Astrocyte (in vitro differentiated cells and primary cell): ENCODE data around the gene PPIF. TPM values are rescaled to one million over a fixed set of nuclear protein-coding genes. Genes with fewer than 3 reads are reported as not detected.

ENCODE experiments used
- DNase-seq: peaks from one replicate; pipeline ENCODE4 v3.0.0-alpha.2; 2010; ENCODE audit warnings: low read depth
- FAIRE-seq: peaks from 2 replicates; lab custom pipeline; 2011; peaks lifted over from hg19 to GRCh38; lab: Jason Lieb, UNC
- H2AFZ ChIP-seq: 2 replicates; pipeline ENCODE4 v1.6.0; 2012; ENCODE audit warnings: low read depth, low read length, inconsistent platforms
- H3K27ac ChIP-seq: 2 replicates; pipeline ENCODE4 v1.5.1; 2011; ENCODE audit warnings: low read depth, low read length, inconsistent platforms
- H3K27me3 ChIP-seq: 2 replicates; pipeline ENCODE4 v1.6.0; 2011; ENCODE audit warnings: low read length, inconsistent platforms; ENCODE audit not compliant: insufficient read depth
- H3K36me3 ChIP-seq: 2 replicates; pipeline ENCODE4 v1.5.1; 2011; ENCODE audit warnings: low read length, inconsistent platforms; ENCODE audit not compliant: insufficient read depth
- H3K4me1 ChIP-seq: 2 replicates; pipeline ENCODE4 v1.5.1; 2011; ENCODE audit warnings: low read length, inconsistent platforms; ENCODE audit not compliant: insufficient read depth
- H3K4me2 ChIP-seq: 2 replicates; pipeline ENCODE4 v1.6.0; 2012; ENCODE audit warnings: low read length, inconsistent platforms
- H3K4me3 ChIP-seq: 2 replicates; pipeline ENCODE4 v1.5.1; 2011; ENCODE audit warnings: low read depth, mild to moderate bottlenecking, low read length, inconsistent platforms; ENCODE audit not compliant: insufficient read depth
- H3K79me2 ChIP-seq: 2 replicates; pipeline ENCODE4 v1.6.0; 2012; ENCODE audit warnings: mild to moderate bottlenecking, low read length, inconsistent platforms; ENCODE audit not compliant: insufficient read depth
- H3K9ac ChIP-seq: 2 replicates; pipeline ENCODE4 v1.6.0; 2012; ENCODE audit warnings: mild to moderate bottlenecking, low read length, inconsistent platforms
- H3K9me3 ChIP-seq: 2 replicates; pipeline ENCODE4 v1.5.1; 2012; ENCODE audit warnings: low read depth, mild to moderate bottlenecking, low read length, inconsistent platforms; ENCODE audit not compliant: insufficient read depth
- H4K20me1 ChIP-seq: 2 replicates; pipeline ENCODE4 v1.6.0; 2012; ENCODE audit warnings: low read length, inconsistent platforms; ENCODE audit not compliant: insufficient read depth
- H3K27ac Mint-ChIP-seq: one replicate; pipeline ENCODE4 v1.8.0; 2021; ENCODE audit warnings: mild to moderate bottlenecking, mixed read lengths; ENCODE audit not compliant: unreplicated experiment
- H3K27me3 Mint-ChIP-seq: one replicate; pipeline ENCODE4 v1.8.0; 2021; ENCODE audit warnings: low read depth, mixed read lengths; ENCODE audit not compliant: unreplicated experiment
- H3K36me3 Mint-ChIP-seq: one replicate; pipeline ENCODE4 v1.8.0; 2021; ENCODE audit warnings: low read depth, mixed read lengths; ENCODE audit not compliant: unreplicated experiment
- H3K4me1 Mint-ChIP-seq: one replicate; pipeline ENCODE4 v1.8.0; 2021; ENCODE audit warnings: low read depth, mixed read lengths; ENCODE audit not compliant: unreplicated experiment
- H3K4me3 Mint-ChIP-seq: one replicate; pipeline ENCODE4 v1.8.0; 2021; ENCODE audit warnings: mild to moderate bottlenecking, moderate library complexity, mixed read lengths; ENCODE audit not compliant: unreplicated experiment
- H3K9me3 Mint-ChIP-seq: one replicate; pipeline ENCODE4 v1.8.0; 2021; ENCODE audit warnings: mild to moderate bottlenecking, mixed read lengths; ENCODE audit not compliant: unreplicated experiment
- EZH2 ChIP-seq: IDR thresholded peaks from 2 replicates; pipeline ENCODE4 v1.6.1; 2012; ENCODE audit warnings: mild to moderate bottlenecking, low read length, inconsistent platforms; ENCODE audit not compliant: insufficient read depth
- total RNA-seq: library from RNA; stranded (reverse); gene quantifications from 2 replicates; pipeline ENCODE4 v1.2.1, GENCODE V29; 2021
- TF ChIP-seq, protein P1 (sequence below): IDR thresholded peaks from 2 replicates; pipeline ENCODE4 v1.5.1; 2011; ENCODE audit warnings: low read depth, mild to moderate bottlenecking, inconsistent platforms, low read length, moderate library complexity; ENCODE audit not compliant: insufficient read depth

Gene PPIF
- total RNA-seq, 1 donor from 2014 or later: 31.7 TPM

GRCh38 chr10:79350407-79351154 lies 3.3 kb downstream of the PPIF start:
- Histone ChIP-seq H4K20me1 (peaks cover 65% of the 10 kb centered on the region), H3K4me3 (no peak overlapping the region), H3K36me3 (peaks cover 36% of the 10 kb centered on the region), H3K27me3 (no peaks in the 10 kb centered on the region), H2AFZ (no peak overlapping the region), H3K79me2 (peaks cover 39% of the 10 kb centered on the region), H3K9me3 (no peaks in the 10 kb centered on the region), H3K4me2 (no peak overlapping the region), H3K27ac (no peak overlapping the region), H3K9ac (no peak overlapping the region), H3K4me1 (peaks cover 19% of the 10 kb centered on the region)
- Mint-ChIP-seq H3K4me3 (no peak overlapping the region), H3K27me3 (peaks cover 3% of the 10 kb centered on the region), H3K36me3 (peaks cover 32% of the 10 kb centered on the region), H3K4me1 (peaks cover 2% of the 10 kb centered on the region), H3K27ac (no peak overlapping the region), H3K9me3 (peaks cover 5% of the 10 kb centered on the region)
- DNase-seq (no peak), FAIRE-seq (no peak)
- no peak for TF ChIP-seq EZH2
- TF ChIP-seq, protein P1, sequence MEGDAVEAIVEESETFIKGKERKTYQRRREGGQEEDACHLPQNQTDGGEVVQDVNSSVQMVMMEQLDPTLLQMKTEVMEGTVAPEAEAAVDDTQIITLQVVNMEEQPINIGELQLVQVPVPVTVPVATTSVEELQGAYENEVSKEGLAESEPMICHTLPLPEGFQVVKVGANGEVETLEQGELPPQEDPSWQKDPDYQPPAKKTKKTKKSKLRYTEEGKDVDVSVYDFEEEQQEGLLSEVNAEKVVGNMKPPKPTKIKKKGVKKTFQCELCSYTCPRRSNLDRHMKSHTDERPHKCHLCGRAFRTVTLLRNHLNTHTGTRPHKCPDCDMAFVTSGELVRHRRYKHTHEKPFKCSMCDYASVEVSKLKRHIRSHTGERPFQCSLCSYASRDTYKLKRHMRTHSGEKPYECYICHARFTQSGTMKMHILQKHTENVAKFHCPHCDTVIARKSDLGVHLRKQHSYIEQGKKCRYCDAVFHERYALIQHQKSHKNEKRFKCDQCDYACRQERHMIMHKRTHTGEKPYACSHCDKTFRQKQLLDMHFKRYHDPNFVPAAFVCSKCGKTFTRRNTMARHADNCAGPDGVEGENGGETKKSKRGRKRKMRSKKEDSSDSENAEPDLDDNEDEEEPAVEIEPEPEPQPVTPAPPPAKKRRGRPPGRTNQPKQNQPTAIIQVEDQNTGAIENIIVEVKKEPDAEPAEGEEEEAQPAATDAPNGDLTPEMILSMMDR: no peak

DNA sequence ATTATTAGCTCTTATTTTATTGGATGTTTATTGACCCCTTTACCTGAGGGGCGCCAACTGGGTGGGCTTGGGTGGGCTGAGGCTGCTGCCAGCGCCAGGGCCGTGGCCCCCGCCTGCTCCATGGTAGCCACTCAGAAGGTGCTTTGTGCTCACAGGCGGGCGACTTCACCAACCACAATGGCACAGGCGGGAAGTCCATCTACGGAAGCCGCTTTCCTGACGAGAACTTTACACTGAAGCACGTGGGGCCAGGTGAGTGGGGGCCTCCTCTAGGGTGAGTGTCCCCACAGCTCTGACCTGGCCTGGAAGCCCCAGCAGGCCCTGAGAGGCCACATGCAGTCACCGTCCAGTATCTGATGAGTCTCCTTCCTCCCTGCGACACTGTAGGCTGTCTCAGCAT lies 4.1 kb downstream of the PPIF start:
- FAIRE-seq (no peak), DNase-seq (no peak)
- Histone ChIP-seq H3K27me3 (no peaks in the 10 kb centered on the region), H3K9me3 (no peaks in the 10 kb centered on the region), H3K79me2 (peaks cover 39% of the 10 kb centered on the region), H3K4me1 (peaks cover 19% of the 10 kb centered on the region), H3K4me3 (no peak overlapping the region), H3K9ac (no peak overlapping the region), H3K4me2 (no peak overlapping the region), H2AFZ (no peak overlapping the region), H4K20me1 (peaks cover 73% of the 10 kb centered on the region), H3K36me3 (peaks cover 36% of the 10 kb centered on the region), H3K27ac (no peak overlapping the region)
- H3K36me3 Mint-ChIP-seq: peaks cover 33% of the 10 kb centered on the region
- H3K9me3 Mint-ChIP-seq: peaks cover 5% of the 10 kb centered on the region
- no peak overlapping the region for H3K4me3 Mint-ChIP-seq
- TF ChIP-seq EZH2: no peak
- TF ChIP-seq, protein P1: no peak
- peaks cover 3% of the 10 kb centered on the region for H3K4me1 Mint-ChIP-seq
- H3K27me3 Mint-ChIP-seq: no peaks in the 10 kb centered on the region
- no peak overlapping the region for H3K27ac Mint-ChIP-seq
